ENCODE measurements around the gene GPHA2.

DNA sequence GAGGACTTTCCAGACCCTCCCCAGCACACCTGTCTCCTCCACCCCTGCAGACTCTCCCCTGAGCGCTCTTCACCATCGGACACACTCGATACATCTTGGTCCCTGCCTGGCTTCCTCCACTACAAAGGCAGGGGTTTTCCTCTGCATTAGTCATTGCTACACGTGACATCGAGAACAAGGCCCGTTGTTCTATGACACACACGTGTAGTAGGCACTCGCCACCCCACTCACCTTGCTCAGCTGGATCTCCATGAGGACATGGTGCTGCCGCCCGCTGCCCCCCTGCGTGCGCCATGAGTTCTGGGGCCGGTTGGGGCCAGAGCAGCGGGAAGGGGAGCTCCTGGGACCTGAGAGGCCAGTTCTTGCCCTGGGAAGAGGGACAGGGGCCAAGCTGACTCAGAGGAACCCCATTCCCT lies 35.4 kb downstream of the GPHA2 start:
- TF ChIP-seq, protein P1, sequence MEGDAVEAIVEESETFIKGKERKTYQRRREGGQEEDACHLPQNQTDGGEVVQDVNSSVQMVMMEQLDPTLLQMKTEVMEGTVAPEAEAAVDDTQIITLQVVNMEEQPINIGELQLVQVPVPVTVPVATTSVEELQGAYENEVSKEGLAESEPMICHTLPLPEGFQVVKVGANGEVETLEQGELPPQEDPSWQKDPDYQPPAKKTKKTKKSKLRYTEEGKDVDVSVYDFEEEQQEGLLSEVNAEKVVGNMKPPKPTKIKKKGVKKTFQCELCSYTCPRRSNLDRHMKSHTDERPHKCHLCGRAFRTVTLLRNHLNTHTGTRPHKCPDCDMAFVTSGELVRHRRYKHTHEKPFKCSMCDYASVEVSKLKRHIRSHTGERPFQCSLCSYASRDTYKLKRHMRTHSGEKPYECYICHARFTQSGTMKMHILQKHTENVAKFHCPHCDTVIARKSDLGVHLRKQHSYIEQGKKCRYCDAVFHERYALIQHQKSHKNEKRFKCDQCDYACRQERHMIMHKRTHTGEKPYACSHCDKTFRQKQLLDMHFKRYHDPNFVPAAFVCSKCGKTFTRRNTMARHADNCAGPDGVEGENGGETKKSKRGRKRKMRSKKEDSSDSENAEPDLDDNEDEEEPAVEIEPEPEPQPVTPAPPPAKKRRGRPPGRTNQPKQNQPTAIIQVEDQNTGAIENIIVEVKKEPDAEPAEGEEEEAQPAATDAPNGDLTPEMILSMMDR (IDR thresholded peaks at IDR 0.05 in 2 of 3, conservative IDR thresholded peaks at IDR 0.05 in 1 of 3; ENCODE audit: control insufficient read depth in 2 of 3, extremely low read depth in 1 of 3, insufficient read depth in 1 of 3, low read depth in 3 of 3, low read length in 3 of 3), result no peak
- TF ChIP-seq SMC3 (IDR thresholded peaks at IDR 0.05; ENCODE audit: borderline replicate concordance, low read length) (no peak), BRCA1 (IDR thresholded peaks at IDR 0.05; ENCODE audit: low read depth, low read length) (no peak), FOXM1 (IDR thresholded peaks at IDR 0.05; ENCODE audit: low read depth, low read length) (no peak)

Data from GM12878 (cell line).